ENCODE data around the gene EPB41L4B.

EPB41L4B gene

GRCh38 chr9:109192732-109193361 is 128.0 kb downstream of the EPB41L4B start:
- Histone ChIP-seq H3K4me3 (no peak overlapping the region), H3K27ac (no peak overlapping the region)
- TF ChIP-seq, protein P1, sequence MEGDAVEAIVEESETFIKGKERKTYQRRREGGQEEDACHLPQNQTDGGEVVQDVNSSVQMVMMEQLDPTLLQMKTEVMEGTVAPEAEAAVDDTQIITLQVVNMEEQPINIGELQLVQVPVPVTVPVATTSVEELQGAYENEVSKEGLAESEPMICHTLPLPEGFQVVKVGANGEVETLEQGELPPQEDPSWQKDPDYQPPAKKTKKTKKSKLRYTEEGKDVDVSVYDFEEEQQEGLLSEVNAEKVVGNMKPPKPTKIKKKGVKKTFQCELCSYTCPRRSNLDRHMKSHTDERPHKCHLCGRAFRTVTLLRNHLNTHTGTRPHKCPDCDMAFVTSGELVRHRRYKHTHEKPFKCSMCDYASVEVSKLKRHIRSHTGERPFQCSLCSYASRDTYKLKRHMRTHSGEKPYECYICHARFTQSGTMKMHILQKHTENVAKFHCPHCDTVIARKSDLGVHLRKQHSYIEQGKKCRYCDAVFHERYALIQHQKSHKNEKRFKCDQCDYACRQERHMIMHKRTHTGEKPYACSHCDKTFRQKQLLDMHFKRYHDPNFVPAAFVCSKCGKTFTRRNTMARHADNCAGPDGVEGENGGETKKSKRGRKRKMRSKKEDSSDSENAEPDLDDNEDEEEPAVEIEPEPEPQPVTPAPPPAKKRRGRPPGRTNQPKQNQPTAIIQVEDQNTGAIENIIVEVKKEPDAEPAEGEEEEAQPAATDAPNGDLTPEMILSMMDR (IDR thresholded peaks at IDR 0.05): no peak
- DNase-seq (ENCODE audit: low spot score): no peak

DNA sequence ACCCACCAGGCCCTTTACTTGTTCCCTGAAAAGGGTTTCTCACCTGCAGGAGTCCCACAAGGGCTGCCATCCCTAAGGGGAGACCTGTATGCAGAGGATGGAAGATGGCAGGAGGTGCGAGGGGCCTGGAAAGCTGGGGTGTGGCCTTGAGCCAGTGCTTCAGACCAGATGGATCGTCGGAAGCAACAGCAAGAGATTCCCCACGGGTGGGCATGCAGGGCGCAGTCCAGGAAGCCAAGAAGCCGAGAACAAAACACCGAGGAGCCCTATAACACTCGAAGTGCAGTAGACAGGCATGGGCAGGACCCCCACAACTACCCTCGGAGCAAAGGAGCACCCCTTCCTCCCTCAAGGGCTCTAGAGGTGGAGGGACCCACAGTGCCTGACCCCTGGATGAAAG is 129.1 kb downstream of the EPB41L4B start:
- H3K4me3 ChIP-seq: no peak overlapping the region
- TF ChIP-seq, protein P1 (IDR thresholded peaks at IDR 0.05): no peak
- no peak overlapping the region for H3K27ac ChIP-seq
- no peak for DNase-seq (ENCODE audit: low spot score)

DNA sequence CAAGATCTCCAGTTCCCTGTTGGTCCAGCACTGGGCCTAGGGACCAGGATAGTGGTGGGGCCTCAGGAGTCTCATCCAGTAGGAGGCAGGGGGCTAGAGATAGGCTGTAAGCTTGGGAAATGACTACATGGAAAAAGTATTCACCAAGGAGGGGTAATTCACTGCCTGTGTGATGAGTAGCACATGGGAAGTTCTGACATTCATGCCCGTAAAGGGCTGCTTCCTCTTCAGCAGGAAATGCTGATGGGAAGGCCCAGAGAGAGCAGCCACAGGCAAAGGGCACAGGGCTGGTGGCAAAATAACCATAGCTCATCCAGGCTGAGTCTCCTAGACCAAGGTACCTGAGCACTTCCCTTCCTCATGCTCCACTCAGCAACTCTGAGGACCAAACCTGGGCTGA is 130.7 kb downstream of the EPB41L4B start:
- TF ChIP-seq, protein P1 (IDR thresholded peaks at IDR 0.05): no peak
- DNase-seq (ENCODE audit: low spot score): no peak
- Histone ChIP-seq H3K27ac (no peak overlapping the region), H3K4me3 (no peak overlapping the region)

DNA sequence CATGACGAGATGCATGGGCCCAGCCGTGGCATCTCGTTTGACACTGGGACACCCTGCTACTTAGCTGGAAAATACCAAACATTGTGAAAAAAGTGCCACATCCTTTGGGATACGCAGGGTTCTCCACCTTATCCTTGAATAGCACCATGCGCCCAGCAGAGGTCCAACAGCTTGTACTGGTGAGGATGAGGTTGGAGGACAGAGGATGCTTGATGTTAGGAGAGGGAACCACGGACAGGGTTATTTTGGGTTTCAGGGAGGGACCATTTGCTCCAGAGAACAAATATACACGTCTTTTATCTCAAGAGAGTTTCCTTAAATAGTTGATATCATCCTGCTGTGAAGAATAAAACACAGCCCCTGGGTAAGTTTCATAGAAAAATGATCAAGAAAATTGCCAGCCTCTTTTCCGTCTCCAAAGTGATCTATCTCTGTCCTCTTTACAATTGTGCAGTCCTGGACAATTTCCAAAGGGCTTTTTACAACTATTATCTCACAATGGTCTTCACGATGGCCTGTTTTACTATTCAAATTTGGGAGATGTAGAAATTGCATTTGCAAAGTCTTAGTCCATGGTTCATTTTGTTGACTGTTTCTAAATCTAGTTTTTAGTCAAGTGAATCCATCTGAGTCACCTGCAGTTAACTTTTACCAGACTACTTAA is 133.9 kb downstream of the EPB41L4B start:
- TF ChIP-seq, protein P1 (IDR thresholded peaks at IDR 0.05): no peak
- H3K4me3 ChIP-seq: no peak overlapping the region
- DNase-seq (ENCODE audit: low spot score): no peak
- H3K27ac ChIP-seq: no peak overlapping the region

- Histone ChIP-seq H3K27ac (no peak overlapping the region), H3K4me3 (no peak overlapping the region)
- no peak for DNase-seq (ENCODE audit: low spot score)
- TF ChIP-seq, protein P1 (IDR thresholded peaks at IDR 0.05): no peak
Measured at GRCh38 chr9:109182940-109183798, 137.7 kb downstream of the EPB41L4B start.

DNA sequence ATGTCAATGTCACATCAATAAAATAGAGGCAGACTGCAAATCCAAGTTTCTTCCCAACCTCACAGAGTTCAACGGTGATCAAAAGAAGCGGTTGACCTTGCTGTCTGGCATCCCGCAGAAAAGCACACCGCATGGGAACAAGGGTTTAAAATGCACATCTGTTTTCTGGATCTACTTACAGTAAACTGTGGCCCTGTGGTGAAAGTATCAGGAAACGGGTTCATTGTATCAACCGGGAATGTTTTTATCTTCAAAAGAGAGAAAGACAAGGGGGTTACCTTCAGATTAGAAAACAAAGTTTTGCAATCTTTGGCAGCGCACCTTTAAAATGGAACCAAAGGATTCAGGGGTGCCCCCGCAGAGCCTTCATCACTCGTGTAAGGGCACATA is 138.3 kb downstream of the EPB41L4B start:
- TF ChIP-seq, protein P1 (IDR thresholded peaks at IDR 0.05): no peak
- Histone ChIP-seq H3K27ac (no peak overlapping the region), H3K4me3 (no peak overlapping the region)
- DNase-seq (ENCODE audit: low spot score): no peak
